Stomach (tissue), 4 donors: ENCODE data around the gene EXOC3.

Experiments
- EP300 ChIP-seq: sonication (generic); formaldehyde crosslinking; IDR thresholded peaks from one replicate; pipeline ENCODE4 v1.6.1; 2017; ENCODE audit warnings: antibody characterized with exemption
- POLR2A ChIP-seq, 4 donors: fragments of 450-650 bp; IDR thresholded peaks; one replicate each; pipeline ENCODE4 v1.6.1; 2016; ENCODE audit warnings: antibody characterized with exemption in 4 of 4, control low read depth in 2 of 4, mild to moderate bottlenecking in 1 of 4, moderate library complexity in 1 of 4

GRCh38 chr5:437281-437771 is 5.7 kb upstream of the EXOC3 start:
- TF ChIP-seq POLR2A (IDR thresholded peaks at IDR 0.05) (no peak), EP300 (no peak)
